Measurements from ENCODE around the gene SLC30A5. TPM values are rescaled to one million over a fixed set of nuclear protein-coding genes. Genes with fewer than 3 reads are reported as not detected.

SLC30A5 gene
- total and polyA plus RNA-seq, 2 of the 13 experiments (the other 11 are each of a cell fraction or from before 2014, with no cell fraction given) = 46.0 to 53.6 TPM

DNA sequence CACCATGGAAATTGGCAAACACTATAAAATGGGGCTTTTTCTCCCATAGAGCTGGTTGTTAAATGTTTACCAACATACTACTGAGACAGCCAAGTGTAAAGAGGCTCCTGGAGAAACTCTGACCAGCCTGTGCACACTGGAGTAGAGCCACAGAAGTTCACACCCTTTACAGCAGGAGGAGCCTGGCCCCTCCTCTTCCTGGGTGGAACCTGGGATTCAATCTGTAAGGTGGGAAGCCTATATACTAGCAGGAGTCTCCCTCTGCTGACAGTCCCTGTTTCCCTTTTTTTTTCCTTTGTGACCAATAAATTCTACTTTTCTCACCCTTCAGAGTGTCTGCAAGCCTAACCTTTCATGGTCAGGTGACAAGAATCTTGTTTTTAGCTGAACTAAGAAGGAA lies 10.4 kb upstream of the SLC30A5 start:
- no TSS peak for BruUV-seq (replicated peaks)
- ATAC-seq (peak; percentile 96), FAIRE-seq (peak; percentile 54), DNase-seq (ENCODE audit: low spot score) (peak; percentile 62)
- Histone ChIP-seq H3K4me2 (ENCODE audit: low read depth, low read length) (no peak overlapping the region), H3K4me3 (replicated peaks in 1 of 3; ENCODE audit: insufficient read depth in 1 of 3, low read depth in 2 of 3, low read length in 3 of 3) (no peak overlapping the region), H3K4me1 (ENCODE audit: insufficient read depth, low read length) (peaks cover 12% of the 10 kb centered on the region), H3K9me3 (ENCODE audit: low read length) (no peaks in the 10 kb centered on the region), H3K79me2 (ENCODE audit: insufficient read depth, low read length) (no peaks in the 10 kb centered on the region), H4K20me1 (ENCODE audit: insufficient read depth, low read length) (no peaks in the 10 kb centered on the region), H3K36me3 (replicated peaks in 1 of 2; ENCODE audit: control insufficient read depth in 1 of 2, insufficient read depth in 2 of 2, low read length in 2 of 2) (no peaks in the 10 kb centered on the region), H3K9ac (ENCODE audit: insufficient read depth, low read depth, low read length) (no peak overlapping the region), H2AFZ (ENCODE audit: low read length) (no peak overlapping the region), H3K27ac (ENCODE audit: extremely low read length, insufficient read depth, low read length) (no peak overlapping the region), H3K27me3 (ENCODE audit: control insufficient read depth in 1 of 2, insufficient read depth in 2 of 2, low read length in 2 of 2) (no peaks in the 10 kb centered on the region)
- ChIA-PET CTCF (ENCODE audit: low intra/inter-chr PET ratio, low total read pairs) (interaction anchor here (2.0 kb wide), 1 partner anchor 41 kb away, joined by 16 read pairs; no protein-coding TSS in a partner anchor), POLR2A (interaction anchor here (1.2 kb wide), 1 partner anchor 35 kb away, joined by 3 read pairs; no protein-coding TSS in a partner anchor)
- in situ Hi-C loops (cut with HindIII; ENCODE audit: extremely low pct_ligation_motif_present, low pct_unique_long_range_greater_than_20kb) = no loop called here
- intact Hi-C loops (cut with micrococcal nuclease; ENCODE audit: unreplicated experiment) = loop anchor here (1.0 kb wide), 2 partner anchors 40 to 59 kb away; no protein-coding TSS in a partner anchor
- TF ChIP-seq NR2F1 (CRISPR knock-in tag; IDR thresholded peaks at IDR 0.05) = no peak
- TF ChIP-seq ZFP82 (CRISPR knock-in tag; IDR thresholded peaks at IDR 0.05; ENCODE audit: borderline replicate concordance) = no peak
- TF ChIP-seq ZNF296 (CRISPR knock-in tag; conservative IDR thresholded peaks at IDR 0.05) = no peak
- no peak for TF ChIP-seq ZNF7 (CRISPR knock-in tag; IDR thresholded peaks at IDR 0.05)
- peak; percentile 63 for TF ChIP-seq STAG1 (CRISPR knock-in tag; IDR thresholded peaks at IDR 0.05)
- TF ChIP-seq, protein P1, sequence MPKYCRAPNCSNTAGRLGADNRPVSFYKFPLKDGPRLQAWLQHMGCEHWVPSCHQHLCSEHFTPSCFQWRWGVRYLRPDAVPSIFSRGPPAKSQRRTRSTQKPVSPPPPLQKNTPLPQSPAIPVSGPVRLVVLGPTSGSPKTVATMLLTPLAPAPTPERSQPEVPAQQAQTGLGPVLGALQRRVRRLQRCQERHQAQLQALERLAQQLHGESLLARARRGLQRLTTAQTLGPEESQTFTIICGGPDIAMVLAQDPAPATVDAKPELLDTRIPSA (CRISPR knock-in tag; IDR thresholded peaks at IDR 0.05; ENCODE audit: borderline replicate concordance) = no peak
- no peak for TF ChIP-seq ZNF10 (CRISPR knock-in tag; IDR thresholded peaks at IDR 0.05; ENCODE audit: borderline replicate concordance, low read depth)
- no peak for TF ChIP-seq ZNF720 (CRISPR knock-in tag; IDR thresholded peaks at IDR 0.05)
- no peak for TF ChIP-seq ZNF34 (CRISPR knock-in tag; IDR thresholded peaks at IDR 0.05; ENCODE audit: borderline replicate concordance)
- TF ChIP-seq, protein P2, sequence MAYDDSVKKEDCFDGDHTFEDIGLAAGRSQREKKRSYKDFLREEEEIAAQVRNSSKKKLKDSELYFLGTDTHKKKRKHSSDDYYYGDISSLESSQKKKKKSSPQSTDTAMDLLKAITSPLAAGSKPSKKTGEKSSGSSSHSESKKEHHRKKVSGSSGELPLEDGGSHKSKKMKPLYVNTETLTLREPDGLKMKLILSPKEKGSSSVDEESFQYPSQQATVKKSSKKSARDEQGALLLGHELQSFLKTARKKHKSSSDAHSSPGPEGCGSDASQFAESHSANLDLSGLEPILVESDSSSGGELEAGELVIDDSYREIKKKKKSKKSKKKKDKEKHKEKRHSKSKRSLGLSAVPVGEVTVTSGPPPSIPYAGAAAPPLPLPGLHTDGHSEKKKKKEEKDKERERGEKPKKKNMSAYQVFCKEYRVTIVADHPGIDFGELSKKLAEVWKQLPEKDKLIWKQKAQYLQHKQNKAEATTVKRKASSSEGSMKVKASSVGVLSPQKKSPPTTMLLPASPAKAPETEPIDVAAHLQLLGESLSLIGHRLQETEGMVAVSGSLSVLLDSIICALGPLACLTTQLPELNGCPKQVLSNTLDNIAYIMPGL (CRISPR knock-in tag; IDR thresholded peaks at IDR 0.05; ENCODE audit: borderline replicate concordance in 1 of 2, low read depth in 1 of 2) = 0 out of 4 replicates have a peak, but pooled peaks of 1 of the 2 experiments have one; percentile 20
- TF ChIP-seq ZNF160 (CRISPR knock-in tag; IDR thresholded peaks at IDR 0.05) = no peak
- TF ChIP-seq SAP130 (CRISPR knock-in tag; IDR thresholded peaks at IDR 0.05; ENCODE audit: low read depth) = peak; percentile 41
- TF ChIP-seq, protein P3, sequence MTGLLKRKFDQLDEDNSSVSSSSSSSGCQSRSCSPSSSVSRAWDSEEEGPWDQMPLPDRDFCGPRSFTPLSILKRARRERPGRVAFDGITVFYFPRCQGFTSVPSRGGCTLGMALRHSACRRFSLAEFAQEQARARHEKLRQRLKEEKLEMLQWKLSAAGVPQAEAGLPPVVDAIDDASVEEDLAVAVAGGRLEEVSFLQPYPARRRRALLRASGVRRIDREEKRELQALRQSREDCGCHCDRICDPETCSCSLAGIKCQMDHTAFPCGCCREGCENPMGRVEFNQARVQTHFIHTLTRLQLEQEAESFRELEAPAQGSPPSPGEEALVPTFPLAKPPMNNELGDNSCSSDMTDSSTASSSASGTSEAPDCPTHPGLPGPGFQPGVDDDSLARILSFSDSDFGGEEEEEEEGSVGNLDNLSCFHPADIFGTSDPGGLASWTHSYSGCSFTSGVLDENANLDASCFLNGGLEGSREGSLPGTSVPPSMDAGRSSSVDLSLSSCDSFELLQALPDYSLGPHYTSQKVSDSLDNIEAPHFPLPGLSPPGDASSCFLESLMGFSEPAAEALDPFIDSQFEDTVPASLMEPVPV (CRISPR knock-in tag; IDR thresholded peaks at IDR 0.05) = no peak
- TF ChIP-seq GABPA (IDR thresholded peaks at IDR 0.05; ENCODE audit: low read depth, low read length) = no peak
- TF ChIP-seq GABPA (CRISPR knock-in tag; IDR thresholded peaks at IDR 0.05; ENCODE audit: low read depth) = peak; percentile 84
- TF ChIP-seq, protein P4, sequence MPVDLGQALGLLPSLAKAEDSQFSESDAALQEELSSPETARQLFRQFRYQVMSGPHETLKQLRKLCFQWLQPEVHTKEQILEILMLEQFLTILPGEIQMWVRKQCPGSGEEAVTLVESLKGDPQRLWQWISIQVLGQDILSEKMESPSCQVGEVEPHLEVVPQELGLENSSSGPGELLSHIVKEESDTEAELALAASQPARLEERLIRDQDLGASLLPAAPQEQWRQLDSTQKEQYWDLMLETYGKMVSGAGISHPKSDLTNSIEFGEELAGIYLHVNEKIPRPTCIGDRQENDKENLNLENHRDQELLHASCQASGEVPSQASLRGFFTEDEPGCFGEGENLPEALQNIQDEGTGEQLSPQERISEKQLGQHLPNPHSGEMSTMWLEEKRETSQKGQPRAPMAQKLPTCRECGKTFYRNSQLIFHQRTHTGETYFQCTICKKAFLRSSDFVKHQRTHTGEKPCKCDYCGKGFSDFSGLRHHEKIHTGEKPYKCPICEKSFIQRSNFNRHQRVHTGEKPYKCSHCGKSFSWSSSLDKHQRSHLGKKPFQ (CRISPR knock-in tag; IDR thresholded peaks at IDR 0.05; ENCODE audit: insufficient replicate concordance) = peak; percentile 74
- TF ChIP-seq, protein P5, sequence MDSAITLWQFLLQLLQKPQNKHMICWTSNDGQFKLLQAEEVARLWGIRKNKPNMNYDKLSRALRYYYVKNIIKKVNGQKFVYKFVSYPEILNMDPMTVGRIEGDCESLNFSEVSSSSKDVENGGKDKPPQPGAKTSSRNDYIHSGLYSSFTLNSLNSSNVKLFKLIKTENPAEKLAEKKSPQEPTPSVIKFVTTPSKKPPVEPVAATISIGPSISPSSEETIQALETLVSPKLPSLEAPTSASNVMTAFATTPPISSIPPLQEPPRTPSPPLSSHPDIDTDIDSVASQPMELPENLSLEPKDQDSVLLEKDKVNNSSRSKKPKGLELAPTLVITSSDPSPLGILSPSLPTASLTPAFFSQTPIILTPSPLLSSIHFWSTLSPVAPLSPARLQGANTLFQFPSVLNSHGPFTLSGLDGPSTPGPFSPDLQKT (CRISPR knock-in tag; IDR thresholded peaks at IDR 0.05; ENCODE audit: borderline replicate concordance) = no peak
- no peak for TF ChIP-seq SRF (IDR thresholded peaks at IDR 0.05; ENCODE audit: low read depth, low read length)
- TF ChIP-seq SMC3 (IDR thresholded peaks at IDR 0.05; ENCODE audit: low read length) = peak; percentile 64
